ENCODE measurements around the gene PLA1A.

Gene PLA1A

GRCh38 chr3:119624002-119624720, 26.5 kb downstream of the PLA1A start:
- Histone ChIP-seq H3K4me3 (ENCODE audit: low read length) (no peak overlapping the region), H3K9ac (ENCODE audit: low read length) (no peak overlapping the region), H3K9me3 (ENCODE audit: control insufficient read depth, low read length) (no peaks in the 10 kb centered on the region), H3K36me3 (ENCODE audit: control insufficient read depth, insufficient read depth, low read length) (no peaks in the 10 kb centered on the region), H3K4me1 (ENCODE audit: control insufficient read depth, insufficient read depth, low read length) (no peaks in the 10 kb centered on the region), H3K27me3 (ENCODE audit: control insufficient read depth, insufficient read depth, low read length) (no peaks in the 10 kb centered on the region)

DNA sequence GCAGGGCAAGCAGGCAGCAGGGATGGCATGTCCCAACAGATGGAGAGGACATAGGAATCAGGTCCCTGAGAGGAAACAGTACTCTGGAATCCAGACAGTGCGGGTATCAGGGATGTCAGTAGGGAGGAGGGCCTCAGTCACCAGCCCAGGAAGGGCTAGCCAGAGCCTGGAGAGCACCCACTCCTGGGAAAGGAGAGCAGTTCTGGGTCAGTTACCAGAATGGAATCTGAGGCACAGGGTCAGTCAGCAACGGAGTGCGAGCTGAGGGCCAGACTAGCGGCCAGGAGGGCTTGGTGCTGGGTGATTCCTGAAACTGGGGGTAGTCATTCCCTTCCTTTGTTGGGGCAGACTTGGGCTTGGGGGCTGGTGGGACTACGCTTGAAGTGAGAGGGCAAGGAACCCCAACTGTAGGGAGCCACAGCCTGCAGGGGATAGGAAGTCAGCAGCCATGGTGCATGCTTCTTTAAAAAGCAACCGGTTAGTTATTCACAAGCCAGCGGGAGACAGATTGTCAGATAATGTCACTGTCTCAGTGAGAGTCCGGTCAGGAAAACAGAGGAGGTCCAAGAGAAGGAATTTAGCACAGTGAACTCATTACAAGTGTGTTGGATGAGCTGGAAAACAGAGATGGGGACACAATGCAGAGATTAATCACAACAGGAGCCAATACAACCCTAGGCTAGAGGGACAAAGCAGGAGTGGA, 27.9 kb downstream of the PLA1A start:
- Histone ChIP-seq H3K4me1 (ENCODE audit: control insufficient read depth, insufficient read depth, low read length) (no peaks in the 10 kb centered on the region), H3K36me3 (ENCODE audit: control insufficient read depth, insufficient read depth, low read length) (no peaks in the 10 kb centered on the region), H3K4me3 (ENCODE audit: low read length) (no peak overlapping the region), H3K9ac (ENCODE audit: low read length) (no peak overlapping the region), H3K9me3 (ENCODE audit: control insufficient read depth, low read length) (no peaks in the 10 kb centered on the region), H3K27me3 (ENCODE audit: control insufficient read depth, insufficient read depth, low read length) (no peaks in the 10 kb centered on the region)

GRCh38 chr3:119626196-119626595, 28.5 kb downstream of the PLA1A start:
- no peak overlapping the region for H3K9ac ChIP-seq (ENCODE audit: low read length)
- H3K27me3 ChIP-seq (ENCODE audit: control insufficient read depth, insufficient read depth, low read length), result no peaks in the 10 kb centered on the region
- no peaks in the 10 kb centered on the region for H3K36me3 ChIP-seq (ENCODE audit: control insufficient read depth, insufficient read depth, low read length)
- no peak overlapping the region for H3K4me3 ChIP-seq (ENCODE audit: low read length)
- no peaks in the 10 kb centered on the region for H3K9me3 ChIP-seq (ENCODE audit: control insufficient read depth, low read length)
- no peaks in the 10 kb centered on the region for H3K4me1 ChIP-seq (ENCODE audit: control insufficient read depth, insufficient read depth, low read length)

DNA sequence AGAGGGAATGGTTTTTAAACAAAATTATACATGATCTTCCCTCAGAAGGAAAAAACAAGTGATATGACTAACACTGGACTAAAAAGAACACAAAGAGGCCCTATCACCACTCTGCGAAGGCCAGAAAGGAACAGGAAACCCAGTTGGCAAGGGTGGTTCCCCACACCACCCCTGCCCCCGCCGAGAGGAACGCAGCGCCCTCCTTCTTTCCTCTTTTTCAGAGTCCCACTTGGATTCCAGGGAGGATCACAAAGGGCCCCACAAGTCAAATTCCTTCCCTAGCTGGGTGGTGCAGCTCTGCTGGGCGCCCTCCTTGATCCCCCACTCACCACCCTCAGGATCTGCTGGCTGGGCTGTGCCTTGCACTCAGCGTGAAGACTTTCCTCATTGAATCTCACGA, 29.8 kb downstream of the PLA1A start:
- H3K4me3 ChIP-seq (ENCODE audit: low read length), result no peak overlapping the region
- H3K9ac ChIP-seq (ENCODE audit: low read length), result no peak overlapping the region
- H3K4me1 ChIP-seq (ENCODE audit: control insufficient read depth, insufficient read depth, low read length), result no peaks in the 10 kb centered on the region
- no peaks in the 10 kb centered on the region for H3K9me3 ChIP-seq (ENCODE audit: control insufficient read depth, low read length)
- no peaks in the 10 kb centered on the region for H3K36me3 ChIP-seq (ENCODE audit: control insufficient read depth, insufficient read depth, low read length)
- H3K27me3 ChIP-seq (ENCODE audit: control insufficient read depth, insufficient read depth, low read length), result no peaks in the 10 kb centered on the region

DNA sequence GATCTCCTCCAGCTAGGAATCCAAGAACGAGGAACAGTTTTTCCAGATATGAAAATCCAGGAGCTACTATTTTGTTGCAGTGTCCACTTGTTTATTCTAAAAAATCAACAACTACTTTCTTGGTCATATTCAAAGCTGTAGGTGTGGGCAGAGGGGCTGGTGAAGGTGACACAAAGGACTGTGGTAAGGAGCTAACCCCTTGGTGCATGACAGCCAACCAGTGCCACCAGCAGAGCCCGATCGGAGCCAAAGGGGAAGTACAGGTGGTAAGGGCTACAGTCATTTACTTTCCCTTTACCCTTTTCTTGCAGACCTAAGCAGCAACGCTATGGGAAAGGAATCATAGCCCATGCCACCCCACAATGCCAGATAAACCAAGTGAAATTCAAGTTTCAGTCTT, 30.7 kb downstream of the PLA1A start:
- Histone ChIP-seq H3K4me1 (ENCODE audit: control insufficient read depth, insufficient read depth, low read length) (no peaks in the 10 kb centered on the region), H3K9me3 (ENCODE audit: control insufficient read depth, low read length) (no peaks in the 10 kb centered on the region), H3K9ac (ENCODE audit: low read length) (no peak overlapping the region)

GRCh38 chr3:119628816-119629445, 31.2 kb downstream of the PLA1A start:
- Histone ChIP-seq H3K9me3 (ENCODE audit: control insufficient read depth, low read length) (no peaks in the 10 kb centered on the region), H3K9ac (ENCODE audit: low read length) (no peak overlapping the region), H3K4me3 (ENCODE audit: low read length) (no peak overlapping the region), H3K4me1 (ENCODE audit: control insufficient read depth, insufficient read depth, low read length) (no peaks in the 10 kb centered on the region), H3K36me3 (ENCODE audit: control insufficient read depth, insufficient read depth, low read length) (no peaks in the 10 kb centered on the region), H3K27me3 (ENCODE audit: control insufficient read depth, insufficient read depth, low read length) (no peaks in the 10 kb centered on the region)

More for the DNA sequence above, 30.7 kb downstream of the PLA1A start:
- H3K4me3 ChIP-seq (ENCODE audit: low read length), result no peak overlapping the region
- no peaks in the 10 kb centered on the region for H3K27me3 ChIP-seq (ENCODE audit: control insufficient read depth, insufficient read depth, low read length)
- H3K36me3 ChIP-seq (ENCODE audit: control insufficient read depth, insufficient read depth, low read length), result no peaks in the 10 kb centered on the region

GRCh38 chr3:119630128-119630879, 32.6 kb downstream of the PLA1A start:
- Histone ChIP-seq H3K4me1 (ENCODE audit: control insufficient read depth, insufficient read depth, low read length) (no peaks in the 10 kb centered on the region), H3K27me3 (ENCODE audit: control insufficient read depth, insufficient read depth, low read length) (no peaks in the 10 kb centered on the region), H3K36me3 (ENCODE audit: control insufficient read depth, insufficient read depth, low read length) (no peaks in the 10 kb centered on the region), H3K4me3 (ENCODE audit: low read length) (no peak overlapping the region), H3K9ac (ENCODE audit: low read length) (no peak overlapping the region), H3K9me3 (ENCODE audit: control insufficient read depth, low read length) (no peaks in the 10 kb centered on the region)

- H3K4me1 ChIP-seq (ENCODE audit: control insufficient read depth, insufficient read depth, low read length), result peaks cover under 1% of the 10 kb centered on the region
- no peaks in the 10 kb centered on the region for H3K27me3 ChIP-seq (ENCODE audit: control insufficient read depth, insufficient read depth, low read length)
- no peaks in the 10 kb centered on the region for H3K36me3 ChIP-seq (ENCODE audit: control insufficient read depth, insufficient read depth, low read length)
- H3K9ac ChIP-seq (ENCODE audit: low read length), result no peak overlapping the region
- H3K4me3 ChIP-seq (ENCODE audit: low read length), result no peak overlapping the region
- H3K9me3 ChIP-seq (ENCODE audit: control insufficient read depth, low read length), result no peaks in the 10 kb centered on the region
These were observed 33.2 kb downstream of the PLA1A start for GRCh38 chr3:119630880-119631329.

GRCh38 chr3:119631516-119631915, 33.8 kb downstream of the PLA1A start:
- Histone ChIP-seq H3K9ac (ENCODE audit: low read length) (no peak overlapping the region), H3K4me1 (ENCODE audit: control insufficient read depth, insufficient read depth, low read length) (peaks cover 7% of the 10 kb centered on the region), H3K36me3 (ENCODE audit: control insufficient read depth, insufficient read depth, low read length) (no peaks in the 10 kb centered on the region), H3K27me3 (ENCODE audit: control insufficient read depth, insufficient read depth, low read length) (no peaks in the 10 kb centered on the region), H3K9me3 (ENCODE audit: control insufficient read depth, low read length) (no peaks in the 10 kb centered on the region), H3K4me3 (ENCODE audit: low read length) (no peak overlapping the region)

DNA sequence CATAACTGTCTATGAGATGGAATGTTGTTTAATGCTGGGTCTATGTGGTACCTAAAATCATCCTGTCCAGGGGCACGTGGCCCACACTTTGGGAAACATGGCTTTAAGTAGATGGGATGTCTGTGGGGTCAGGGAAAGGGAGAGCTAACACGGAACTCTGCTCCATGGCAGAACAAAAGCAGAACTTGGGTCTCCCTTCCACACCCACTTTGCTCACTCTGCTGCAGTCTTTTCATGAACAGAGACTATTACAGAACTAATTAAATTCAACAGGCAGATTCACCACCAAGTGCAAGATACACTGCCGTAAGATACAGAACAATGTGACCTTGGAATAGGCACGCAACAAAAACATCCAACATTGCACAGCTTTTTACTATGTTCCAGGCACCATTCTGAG, 34.5 kb downstream of the PLA1A start:
- H3K9me3 ChIP-seq (ENCODE audit: control insufficient read depth, low read length), result no peaks in the 10 kb centered on the region
- no peak overlapping the region for H3K4me3 ChIP-seq (ENCODE audit: low read length)
- no peaks in the 10 kb centered on the region for H3K27me3 ChIP-seq (ENCODE audit: control insufficient read depth, insufficient read depth, low read length)
- no peaks in the 10 kb centered on the region for H3K36me3 ChIP-seq (ENCODE audit: control insufficient read depth, insufficient read depth, low read length)
- no peak overlapping the region for H3K9ac ChIP-seq (ENCODE audit: low read length)
- peaks cover 8% of the 10 kb centered on the region for H3K4me1 ChIP-seq (ENCODE audit: control insufficient read depth, insufficient read depth, low read length)

- H3K4me3 ChIP-seq (ENCODE audit: low read length), result no peak overlapping the region
- H3K4me1 ChIP-seq (ENCODE audit: control insufficient read depth, insufficient read depth, low read length), result peaks cover 11% of the 10 kb centered on the region
- no peaks in the 10 kb centered on the region for H3K36me3 ChIP-seq (ENCODE audit: control insufficient read depth, insufficient read depth, low read length)
- H3K9me3 ChIP-seq (ENCODE audit: control insufficient read depth, low read length), result no peaks in the 10 kb centered on the region
- H3K27me3 ChIP-seq (ENCODE audit: control insufficient read depth, insufficient read depth, low read length), result no peaks in the 10 kb centered on the region
- H3K9ac ChIP-seq (ENCODE audit: low read length), result no peak overlapping the region
These were observed 35.1 kb downstream of the PLA1A start for GRCh38 chr3:119632829-119633228.

DNA sequence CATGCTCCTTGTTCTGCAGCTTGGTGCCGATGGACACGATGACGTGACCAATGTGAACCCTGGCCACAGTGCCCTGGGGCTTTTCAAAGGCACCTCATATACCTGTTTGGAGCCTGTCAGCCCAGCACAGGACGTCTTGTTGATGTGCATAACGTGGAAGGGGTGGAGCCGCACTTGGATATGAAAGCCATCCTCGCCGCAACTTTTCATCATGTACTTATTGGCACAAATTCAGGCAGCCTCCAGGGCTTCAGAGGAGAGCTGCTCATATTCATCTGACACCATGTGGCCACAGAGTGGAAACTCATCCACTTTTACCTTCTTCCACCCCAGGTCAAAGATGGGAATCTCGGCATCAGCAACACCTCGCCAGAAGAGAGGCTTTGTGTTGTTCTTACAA, 38.0 kb downstream of the PLA1A start:
- Histone ChIP-seq H3K4me1 (ENCODE audit: control insufficient read depth, insufficient read depth, low read length) (peaks cover 11% of the 10 kb centered on the region), H3K4me3 (ENCODE audit: low read length) (no peak overlapping the region), H3K27me3 (ENCODE audit: control insufficient read depth, insufficient read depth, low read length) (no peaks in the 10 kb centered on the region), H3K9me3 (ENCODE audit: control insufficient read depth, low read length) (no peaks in the 10 kb centered on the region), H3K36me3 (ENCODE audit: control insufficient read depth, insufficient read depth, low read length) (no peaks in the 10 kb centered on the region), H3K9ac (ENCODE audit: low read length) (no peak overlapping the region)

Data from mucosa of stomach (tissue), 1 donor.